ENCODE results near the gene ZNF827.

DNA sequence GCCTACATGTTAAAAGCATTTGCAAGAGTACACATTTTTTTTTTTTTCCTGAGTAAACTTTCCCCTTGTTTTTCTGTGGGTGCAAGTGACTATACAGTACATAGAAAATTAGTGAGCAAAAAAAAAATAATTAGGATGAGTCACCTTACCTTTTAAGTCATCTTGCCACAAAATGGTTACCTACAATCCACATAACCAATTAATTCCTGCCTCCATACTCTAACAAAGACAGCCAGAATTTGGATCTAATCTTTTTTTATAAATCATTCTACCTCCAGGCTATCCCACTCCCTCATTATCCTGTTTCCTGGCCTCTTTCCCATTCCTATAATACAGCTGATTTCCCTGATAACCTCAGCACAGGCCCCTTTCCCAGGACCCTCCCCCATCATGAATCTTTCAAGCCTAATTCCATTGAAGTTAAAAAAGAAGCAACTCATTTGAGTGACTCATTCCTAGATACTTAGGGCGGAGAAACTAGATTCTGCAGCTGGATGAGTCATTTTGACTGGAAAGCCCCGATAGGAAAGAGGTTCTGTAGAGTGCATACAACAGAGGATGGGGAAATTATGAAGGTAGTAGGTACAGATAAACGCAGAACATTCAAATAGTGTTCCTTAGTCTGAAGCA is 130.5 kb downstream of the ZNF827 start:
- TF ChIP-seq, protein P1, sequence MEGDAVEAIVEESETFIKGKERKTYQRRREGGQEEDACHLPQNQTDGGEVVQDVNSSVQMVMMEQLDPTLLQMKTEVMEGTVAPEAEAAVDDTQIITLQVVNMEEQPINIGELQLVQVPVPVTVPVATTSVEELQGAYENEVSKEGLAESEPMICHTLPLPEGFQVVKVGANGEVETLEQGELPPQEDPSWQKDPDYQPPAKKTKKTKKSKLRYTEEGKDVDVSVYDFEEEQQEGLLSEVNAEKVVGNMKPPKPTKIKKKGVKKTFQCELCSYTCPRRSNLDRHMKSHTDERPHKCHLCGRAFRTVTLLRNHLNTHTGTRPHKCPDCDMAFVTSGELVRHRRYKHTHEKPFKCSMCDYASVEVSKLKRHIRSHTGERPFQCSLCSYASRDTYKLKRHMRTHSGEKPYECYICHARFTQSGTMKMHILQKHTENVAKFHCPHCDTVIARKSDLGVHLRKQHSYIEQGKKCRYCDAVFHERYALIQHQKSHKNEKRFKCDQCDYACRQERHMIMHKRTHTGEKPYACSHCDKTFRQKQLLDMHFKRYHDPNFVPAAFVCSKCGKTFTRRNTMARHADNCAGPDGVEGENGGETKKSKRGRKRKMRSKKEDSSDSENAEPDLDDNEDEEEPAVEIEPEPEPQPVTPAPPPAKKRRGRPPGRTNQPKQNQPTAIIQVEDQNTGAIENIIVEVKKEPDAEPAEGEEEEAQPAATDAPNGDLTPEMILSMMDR (IDR thresholded peaks at IDR 0.05): no peak
- no peak for TF ChIP-seq POLR2A (IDR thresholded peaks at IDR 0.05)
